ENCODE results near the gene MS4A1. TPM values are rescaled to one million over a fixed set of nuclear protein-coding genes. Genes with fewer than 3 reads are reported as not detected.
"Not testable (repeated sequence)": the region's sequence is repeated elsewhere in the genome, so short reads cannot be mapped to it uniquely, and the experiment has no call there.

The MS4A1 gene
- polyA plus RNA-seq, 1 donor (not counting 4 experiments of a cell fraction or from before 2014, with no cell fraction given), result 0.07 TPM

GRCh38 chr11:60447846-60448245 is 7.8 kb upstream of the MS4A1 start:
- no peak for DNase-seq (ENCODE audit: low read depth, low spot score)
- Histone ChIP-seq H3K9ac (ENCODE audit: control insufficient read depth, extremely low read depth, insufficient read depth, low read length) (no peak overlapping the region), H4K20me1 (ENCODE audit: control insufficient read depth, extremely low read depth, insufficient read depth, low read length) (no peaks in the 10 kb centered on the region), H3K9me1 (ENCODE audit: control insufficient read depth, extremely low read depth, insufficient read depth, low read length) (no peaks in the 10 kb centered on the region), H3K9me3 (ENCODE audit: control insufficient read depth, low read depth, low read length) (no peaks in the 10 kb centered on the region), H2AFZ (ENCODE audit: control insufficient read depth, low read length) (no peak overlapping the region), H3K27me3 (ENCODE audit: control insufficient read depth, extremely low read depth, insufficient read depth, low read length) (no peaks in the 10 kb centered on the region), H3K4me2 (ENCODE audit: control insufficient read depth, extremely low read depth, insufficient read depth, low read depth, low read length) (no peak overlapping the region), H3K4me1 (ENCODE audit: control insufficient read depth, extremely low read depth, insufficient read depth, low read length) (no peaks in the 10 kb centered on the region), H3K27ac (ENCODE audit: control insufficient read depth, insufficient read depth, low read length) (no peak overlapping the region), H3K4me3 (ENCODE audit: control insufficient read depth in 2 of 3, extremely low read depth in 1 of 3, insufficient read depth in 2 of 3, low read depth in 1 of 3, low read length in 3 of 3) (no peak overlapping the region), H3K79me2 (ENCODE audit: control insufficient read depth, insufficient read depth, low read length) (no peaks in the 10 kb centered on the region), H3K36me3 (ENCODE audit: control insufficient read depth in 2 of 2, extremely low read depth in 1 of 2, insufficient read depth in 2 of 2, low read length in 2 of 2) (no peaks in the 10 kb centered on the region)
- TF ChIP-seq EZH2 (IDR thresholded peaks at IDR 0.05; ENCODE audit: low read length), result no peak
- no peak for TF ChIP-seq CTCF (optimal IDR thresholded peaks at IDR 0.05 in 1 of 3, IDR thresholded peaks at IDR 0.05 in 1 of 3, conservative IDR thresholded peaks at IDR 0.05 in 1 of 3; ENCODE audit: extremely low read depth in 1 of 3, insufficient read depth in 2 of 3, low read length in 3 of 3)
- dilution Hi-C loops (cut with MboI; ENCODE audit: extremely low pct_ligation_motif_present, low sequenced_read_pairs), result no loop called here
- FAIRE-seq, result no peak

- H3K27ac ChIP-seq (ENCODE audit: control insufficient read depth, insufficient read depth, low read length); H3K9me3 ChIP-seq (ENCODE audit: control insufficient read depth, low read depth, low read length); dilution Hi-C loops (cut with MboI; ENCODE audit: extremely low pct_ligation_motif_present, low sequenced_read_pairs); H3K79me2 ChIP-seq (ENCODE audit: control insufficient read depth, insufficient read depth, low read length); H3K4me3 ChIP-seq (ENCODE audit: control insufficient read depth in 2 of 3, extremely low read depth in 1 of 3, insufficient read depth in 2 of 3, low read depth in 1 of 3, low read length in 3 of 3); FAIRE-seq; H2AFZ ChIP-seq (ENCODE audit: control insufficient read depth, low read length); H3K9ac ChIP-seq (ENCODE audit: control insufficient read depth, extremely low read depth, insufficient read depth, low read length); H3K9me1 ChIP-seq (ENCODE audit: control insufficient read depth, extremely low read depth, insufficient read depth, low read length); H3K4me1 ChIP-seq (ENCODE audit: control insufficient read depth, extremely low read depth, insufficient read depth, low read length); H3K27me3 ChIP-seq (ENCODE audit: control insufficient read depth, extremely low read depth, insufficient read depth, low read length); H3K4me2 ChIP-seq (ENCODE audit: control insufficient read depth, extremely low read depth, insufficient read depth, low read depth, low read length); DNase-seq (ENCODE audit: low read depth, low spot score); H3K36me3 ChIP-seq (ENCODE audit: control insufficient read depth in 2 of 2, extremely low read depth in 1 of 2, insufficient read depth in 2 of 2, low read length in 2 of 2); H4K20me1 ChIP-seq (ENCODE audit: control insufficient read depth, extremely low read depth, insufficient read depth, low read length): not testable (repeated sequence)
These were observed 4.5 kb upstream of the MS4A1 start for GRCh38 chr11:60451185-60451584.

GRCh38 chr11:60454212-60454611 is 1.4 kb upstream of the MS4A1 start:
- Histone ChIP-seq H3K4me2 (ENCODE audit: control insufficient read depth, extremely low read depth, insufficient read depth, low read depth, low read length) (no peak overlapping the region), H3K36me3 (ENCODE audit: control insufficient read depth in 2 of 2, extremely low read depth in 1 of 2, insufficient read depth in 2 of 2, low read length in 2 of 2) (no peaks in the 10 kb centered on the region), H2AFZ (ENCODE audit: control insufficient read depth, low read length) (no peak overlapping the region), H4K20me1 (ENCODE audit: control insufficient read depth, extremely low read depth, insufficient read depth, low read length) (no peaks in the 10 kb centered on the region), H3K27me3 (ENCODE audit: control insufficient read depth, extremely low read depth, insufficient read depth, low read length) (no peaks in the 10 kb centered on the region), H3K4me1 (ENCODE audit: control insufficient read depth, extremely low read depth, insufficient read depth, low read length) (no peaks in the 10 kb centered on the region), H3K9ac (ENCODE audit: control insufficient read depth, extremely low read depth, insufficient read depth, low read length) (no peak overlapping the region), H3K9me3 (ENCODE audit: control insufficient read depth, low read depth, low read length) (no peaks in the 10 kb centered on the region), H3K9me1 (ENCODE audit: control insufficient read depth, extremely low read depth, insufficient read depth, low read length) (no peaks in the 10 kb centered on the region), H3K27ac (ENCODE audit: control insufficient read depth, insufficient read depth, low read length) (no peak overlapping the region), H3K79me2 (ENCODE audit: control insufficient read depth, insufficient read depth, low read length) (no peaks in the 10 kb centered on the region), H3K4me3 (ENCODE audit: control insufficient read depth in 2 of 3, extremely low read depth in 1 of 3, insufficient read depth in 2 of 3, low read depth in 1 of 3, low read length in 3 of 3) (no peak overlapping the region)
- dilution Hi-C loops (cut with MboI; ENCODE audit: extremely low pct_ligation_motif_present, low sequenced_read_pairs), result no loop called here
- DNase-seq (ENCODE audit: low read depth, low spot score) (no peak), FAIRE-seq (no peak)
- no peak for TF ChIP-seq EZH2 (IDR thresholded peaks at IDR 0.05; ENCODE audit: low read length)
- TF ChIP-seq CTCF (optimal IDR thresholded peaks at IDR 0.05 in 1 of 3, IDR thresholded peaks at IDR 0.05 in 1 of 3, conservative IDR thresholded peaks at IDR 0.05 in 1 of 3; ENCODE audit: extremely low read depth in 1 of 3, insufficient read depth in 2 of 3, low read length in 3 of 3), result no peak
